Gastroesophageal sphincter (tissue), 4 donors: ENCODE results near the gene MED27. TPM values are rescaled to one million over a fixed set of nuclear protein-coding genes. Genes with fewer than 3 reads are reported as not detected.

Experiments
- ATAC-seq: fragments of 150-250 bp; one replicate; pipeline ENCODE4 v1.9.1; 2016; ENCODE audit warnings: mild to moderate bottlenecking, moderate library complexity
- H3K27ac ChIP-seq, 4 donors: fragments of 200-600 bp; sonication (generic) in 3 of 4; 1 replicate in 3 of 4; 2 replicates in 1 of 4; pipeline ENCODE4 v1.5.1; 2016 to 2019
- H3K27me3 ChIP-seq: fragments of 200-600 bp; sonication (generic); one replicate; pipeline ENCODE4 v1.5.1; 2019
- H3K36me3 ChIP-seq, 2 donors: fragments of 200-600 bp; sonication (generic); one replicate each; pipeline ENCODE4 v1.5.1; 2019; ENCODE audit warnings: control low read depth in 1 of 2
- H3K4me1 ChIP-seq, 3 donors: fragments of 200-600 bp; sonication (generic); 1 replicate in 2 of 3; 2 replicates in 1 of 3; pipeline ENCODE4 v1.5.1; 2016 to 2019; ENCODE audit warnings: control low read depth in 2 of 3
- H3K4me3 ChIP-seq, 2 donors: fragments of 200-600 bp; sonication (generic); one replicate each; pipeline ENCODE4 v1.5.1; 2019; ENCODE audit warnings: mild to moderate bottlenecking in 1 of 2, moderate library complexity in 1 of 2
- H3K9me3 ChIP-seq, 3 donors: fragments of 200-600 bp; sonication (generic); one replicate each; pipeline ENCODE4 v1.5.1; 2017 to 2019; ENCODE audit warnings: control low read depth in 2 of 3
- CTCF ChIP-seq, 4 experiments: fragments of 200-600 bp in 2 of 4; fragments of 450-650 bp in 2 of 4; sonication (generic) in 1 of 4; IDR thresholded peaks; one replicate each; pipeline ENCODE4 v1.5.1; 2017 to 2019; ENCODE audit warnings: antibody characterized with exemption in 4 of 4, mild to moderate bottlenecking in 2 of 4, moderate library complexity in 2 of 4
- EP300 ChIP-seq: sonication (generic); formaldehyde crosslinking; IDR thresholded peaks from one replicate; pipeline ENCODE4 v1.6.1; 2017; ENCODE audit warnings: antibody characterized with exemption, mild to moderate bottlenecking
- POLR2A ChIP-seq, 2 donors: fragments of 450-650 bp; IDR thresholded peaks; one replicate each; pipeline ENCODE4 v1.6.1; 2017; ENCODE audit warnings: antibody characterized with exemption in 2 of 2, mild to moderate bottlenecking in 2 of 2, moderate library complexity in 1 of 2
- POLR2AphosphoS5 ChIP-seq: sonication (generic); formaldehyde crosslinking; IDR thresholded peaks from one replicate; pipeline ENCODE4 v1.6.1; 2017; ENCODE audit warnings: antibody characterized with exemption
- WGBS, 2 donors: methylation state at CpG; one replicate each; pipeline ENCODE4 v1.1.5; 2018; ENCODE audit warnings: low coverage in 1 of 2; 5-methylcytosine and 5-hydroxymethylcytosine counted together
- total RNA-seq, 4 donors: library from RNA; depleted of rRNA; stranded (reverse); fragments of >200 nt; gene quantifications; one replicate each; pipeline ENCODE4 v1.1.0, GENCODE V29; 2016

Gene MED27
- total RNA-seq, 4 donors from 2014 or later = 13.2 to 21.0 (median 13.9) TPM

DNA sequence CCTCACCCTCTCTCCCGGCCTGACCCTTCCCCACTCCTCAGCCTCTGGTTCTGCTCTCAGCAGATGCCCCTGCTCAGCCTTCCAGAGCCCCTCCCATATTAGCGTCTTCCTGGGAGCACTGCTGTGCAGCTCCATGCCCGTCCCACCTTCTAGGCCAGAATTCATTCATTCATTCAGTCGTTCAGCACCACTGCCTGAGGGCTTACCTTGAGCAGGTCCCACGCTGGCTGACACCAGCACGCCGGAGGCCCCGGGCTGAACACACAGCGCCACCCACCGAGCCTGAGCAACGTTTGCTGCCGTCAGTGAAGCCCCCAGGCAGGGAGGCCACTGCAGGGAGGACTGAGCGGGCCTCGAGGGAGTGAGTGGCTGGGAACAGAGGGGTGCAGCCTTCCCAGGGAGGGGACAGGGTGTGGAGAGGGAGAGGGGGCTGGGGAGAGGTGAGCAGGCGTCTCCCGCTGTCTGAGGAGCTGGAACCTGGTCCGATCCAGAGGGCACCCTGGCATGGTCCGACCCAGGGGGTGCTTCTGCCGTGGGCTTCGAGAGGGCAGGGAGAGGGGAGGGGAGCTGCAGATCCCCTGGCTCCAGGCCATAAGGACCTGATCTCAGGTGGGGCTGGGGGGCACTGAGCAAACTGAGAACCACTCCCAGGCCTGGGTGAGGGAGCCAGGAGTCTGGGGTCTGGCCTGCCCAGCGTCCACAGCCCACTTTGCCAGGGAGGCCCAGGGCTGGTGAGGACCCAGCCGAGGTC, 241.0 kb downstream of the MED27 start:
- ATAC-seq = no peak
- Histone ChIP-seq H3K4me3 (no peak overlapping the region), H3K27ac (peak overlapping the region in 1 of 4 donors; percentile 22), H3K4me1 (peaks cover 0 to 12% (median 3%) of the 10 kb centered on the region in 3 donors), H3K27me3 (peaks cover 68% of the 10 kb centered on the region), H3K9me3 (peaks cover 0 to 11% (median 2%) of the 10 kb centered on the region in 3 donors), H3K36me3 (no peaks in the 10 kb centered on the region)
- TF ChIP-seq POLR2A (IDR thresholded peaks at IDR 0.05) (no peak), CTCF (IDR thresholded peaks at IDR 0.05) (no peak), EP300 (no peak), POLR2AphosphoS5 (no peak)
- no CpG with 5 or more reads among the region's 22 CpGs for WGBS, 2 donors

- Histone ChIP-seq H3K27me3 (peaks cover 64% of the 10 kb centered on the region), H3K9me3 (peaks cover 0 to 20% (median 2%) of the 10 kb centered on the region in 3 donors), H3K27ac (no peak overlapping the region), H3K4me1 (peaks cover 0 to 12% (median 3%) of the 10 kb centered on the region in 3 donors), H3K4me3 (no peak overlapping the region), H3K36me3 (no peaks in the 10 kb centered on the region)
- ATAC-seq = no peak
- WGBS, 2 donors = 35 to 73% methylated on average over 3 to 6 of the region's 10 CpGs
- TF ChIP-seq EP300 (no peak), POLR2A (IDR thresholded peaks at IDR 0.05) (no peak), CTCF (IDR thresholded peaks at IDR 0.05) (no peak), POLR2AphosphoS5 (no peak)
Measured at GRCh38 chr9:131837836-131838235, 241.8 kb downstream of the MED27 start.

GRCh38 chr9:131837316-131837715, 242.4 kb downstream of the MED27 start:
- ATAC-seq = no peak
- H3K9me3 ChIP-seq = peaks cover 0 to 20% (median 2%) of the 10 kb centered on the region in 3 donors
- no peak overlapping the region for H3K4me3 ChIP-seq
- TF ChIP-seq POLR2AphosphoS5 (no peak), CTCF (IDR thresholded peaks at IDR 0.05) (no peak), EP300 (no peak), POLR2A (IDR thresholded peaks at IDR 0.05) (no peak)
- WGBS, 2 donors = 80% methylated on average over 1 of the region's 10 CpGs; no CpG with 5 or more reads in 1 of the 2 donors
- peaks cover 0 to 12% (median 3%) of the 10 kb centered on the region in 3 donors for H3K4me1 ChIP-seq
- H3K27me3 ChIP-seq = peaks cover 60% of the 10 kb centered on the region
- no peak overlapping the region for H3K27ac ChIP-seq
- no peaks in the 10 kb centered on the region for H3K36me3 ChIP-seq

- no peaks in the 10 kb centered on the region for H3K36me3 ChIP-seq
- H3K27ac ChIP-seq = no peak overlapping the region
- WGBS, 2 donors = 100% methylated on average over 3 of the region's 17 CpGs; no CpG with 5 or more reads in 1 of the 2 donors
- H3K27me3 ChIP-seq = peaks cover 60% of the 10 kb centered on the region
- no peak overlapping the region for H3K4me3 ChIP-seq
- no peak for TF ChIP-seq POLR2AphosphoS5
- no peak for TF ChIP-seq CTCF (IDR thresholded peaks at IDR 0.05)
- no peak for TF ChIP-seq POLR2A (IDR thresholded peaks at IDR 0.05)
- no peak for TF ChIP-seq EP300
- ATAC-seq = no peak
- H3K9me3 ChIP-seq = peaks cover 0 to 25% (median 2%) of the 10 kb centered on the region in 3 donors
- peaks cover 0 to 12% (median 3%) of the 10 kb centered on the region in 3 donors for H3K4me1 ChIP-seq
Measured at GRCh38 chr9:131836607-131837315, 242.9 kb downstream of the MED27 start.
